Measurements from ENCODE around the gene TMBIM4. TPM values are rescaled to one million over a fixed set of nuclear protein-coding genes. Genes with fewer than 3 reads are reported as not detected.

The TMBIM4 gene
- total RNA-seq, 1 donor, result 94.1 TPM

- no peaks in the 10 kb centered on the region for H3K9me3 ChIP-seq (ENCODE audit: low read depth, low read length)
- no peak for DNase-seq (ENCODE audit: insufficient read length, low spot score, missing footprints)
- no peaks in the 10 kb centered on the region for H4K20me1 ChIP-seq (ENCODE audit: insufficient read depth, low read length)
- H3K27ac ChIP-seq (ENCODE audit: low read depth, low read length), result no peak overlapping the region
- H2AFZ ChIP-seq (ENCODE audit: low read length), result no peak overlapping the region
- H3K36me3 ChIP-seq (ENCODE audit: insufficient read depth, low read length), result peaks cover 5% of the 10 kb centered on the region
- H3K27me3 ChIP-seq (ENCODE audit: insufficient read depth, low read length), result no peaks in the 10 kb centered on the region
- H3K4me2 ChIP-seq (ENCODE audit: insufficient read depth, low read length), result no peak overlapping the region
- peaks cover 7% of the 10 kb centered on the region for H3K4me1 ChIP-seq (ENCODE audit: insufficient read depth, low read length)
- no peak overlapping the region for H3K4me3 ChIP-seq (ENCODE audit: insufficient read depth, low read length)
- no peaks in the 10 kb centered on the region for H3K79me2 ChIP-seq (ENCODE audit: insufficient read depth, low read length)
- no peak for TF ChIP-seq CTCF (IDR thresholded peaks at IDR 0.05; ENCODE audit: extremely low read depth, low read depth, low read length)
Observed at GRCh38 chr12:66117242-66117641, 52.6 kb downstream of the TMBIM4 start.

- Histone ChIP-seq H3K36me3 (ENCODE audit: insufficient read depth, low read length) (no peaks in the 10 kb centered on the region), H2AFZ (ENCODE audit: low read length) (no peak overlapping the region), H3K9me3 (ENCODE audit: low read depth, low read length) (no peaks in the 10 kb centered on the region), H4K20me1 (ENCODE audit: insufficient read depth, low read length) (no peaks in the 10 kb centered on the region), H3K27me3 (ENCODE audit: insufficient read depth, low read length) (no peaks in the 10 kb centered on the region), H3K27ac (ENCODE audit: low read depth, low read length) (no peak overlapping the region), H3K4me1 (ENCODE audit: insufficient read depth, low read length) (peaks cover 7% of the 10 kb centered on the region), H3K4me2 (ENCODE audit: insufficient read depth, low read length) (no peak overlapping the region), H3K4me3 (ENCODE audit: insufficient read depth, low read length) (no peak overlapping the region), H3K79me2 (ENCODE audit: insufficient read depth, low read length) (no peaks in the 10 kb centered on the region)
- TF ChIP-seq CTCF (IDR thresholded peaks at IDR 0.05; ENCODE audit: extremely low read depth, low read depth, low read length), result no peak
- DNase-seq (ENCODE audit: insufficient read length, low spot score, missing footprints), result no peak
Observed at GRCh38 chr12:66115071-66115600, 54.7 kb downstream of the TMBIM4 start.

- Histone ChIP-seq H4K20me1 (ENCODE audit: insufficient read depth, low read length) (no peaks in the 10 kb centered on the region), H3K4me2 (ENCODE audit: insufficient read depth, low read length) (no peak overlapping the region), H3K27ac (ENCODE audit: low read depth, low read length) (no peak overlapping the region), H2AFZ (ENCODE audit: low read length) (no peak overlapping the region), H3K9me3 (ENCODE audit: low read depth, low read length) (no peaks in the 10 kb centered on the region), H3K4me3 (ENCODE audit: insufficient read depth, low read length) (no peak overlapping the region), H3K4me1 (ENCODE audit: insufficient read depth, low read length) (no peaks in the 10 kb centered on the region), H3K27me3 (ENCODE audit: insufficient read depth, low read length) (no peaks in the 10 kb centered on the region), H3K36me3 (ENCODE audit: insufficient read depth, low read length) (no peaks in the 10 kb centered on the region), H3K79me2 (ENCODE audit: insufficient read depth, low read length) (no peaks in the 10 kb centered on the region)
- no peak for TF ChIP-seq CTCF (IDR thresholded peaks at IDR 0.05; ENCODE audit: extremely low read depth, low read depth, low read length)
- DNase-seq (ENCODE audit: insufficient read length, low spot score, missing footprints), result no peak
Observed at GRCh38 chr12:66113471-66113870, 56.3 kb downstream of the TMBIM4 start.

GRCh38 chr12:66111605-66112004 is 58.2 kb downstream of the TMBIM4 start:
- Histone ChIP-seq H3K4me2 (ENCODE audit: insufficient read depth, low read length) (no peak overlapping the region), H3K27me3 (ENCODE audit: insufficient read depth, low read length) (no peaks in the 10 kb centered on the region), H2AFZ (ENCODE audit: low read length) (no peak overlapping the region), H4K20me1 (ENCODE audit: insufficient read depth, low read length) (no peaks in the 10 kb centered on the region), H3K9me3 (ENCODE audit: low read depth, low read length) (no peaks in the 10 kb centered on the region), H3K79me2 (ENCODE audit: insufficient read depth, low read length) (no peaks in the 10 kb centered on the region), H3K27ac (ENCODE audit: low read depth, low read length) (no peak overlapping the region), H3K4me1 (ENCODE audit: insufficient read depth, low read length) (peaks cover 9% of the 10 kb centered on the region), H3K4me3 (ENCODE audit: insufficient read depth, low read length) (no peak overlapping the region), H3K36me3 (ENCODE audit: insufficient read depth, low read length) (no peaks in the 10 kb centered on the region)
- DNase-seq (ENCODE audit: insufficient read length, low spot score, missing footprints), result no peak
- TF ChIP-seq CTCF (IDR thresholded peaks at IDR 0.05; ENCODE audit: extremely low read depth, low read depth, low read length), result no peak

Measured in osteoblast (primary cell).